Hepatocyte (in vitro differentiated cells): ENCODE results near the gene AOX1.

Experiments
- CTCF ChIP-seq: fragments of 200-600 bp; sonication (generic); IDR thresholded peaks from 2 replicates; pipeline ENCODE4 v1.5.1; 2016; ENCODE audit warnings: antibody characterized with exemption, mild to moderate bottlenecking; ENCODE audit not compliant: poor library complexity
- EZH2 ChIP-seq: fragments of 200-600 bp; sonication (generic); IDR thresholded peaks from 2 replicates; pipeline ENCODE4 v1.6.1; 2016; ENCODE audit warnings: antibody characterized with exemption, mild to moderate bottlenecking, borderline replicate concordance
- EZH2phosphoT487 ChIP-seq: fragments of 200-600 bp; sonication (generic); IDR thresholded peaks from one replicate; pipeline ENCODE4 v1.6.1; 2018; ENCODE audit warnings: antibody characterized with exemption, mild to moderate bottlenecking, low read depth, moderate library complexity; ENCODE audit not compliant: unreplicated experiment, severe bottlenecking

GRCh38 chr2:200702044-200702443 lies 116.2 kb downstream of the AOX1 start:
- TF ChIP-seq CTCF (no peak), EZH2 (no peak), EZH2phosphoT487 (no peak)
